Neural progenitor cell (in vitro differentiated cells): Measurements from ENCODE around the gene PSMA7. TPM values are rescaled to one million over a fixed set of nuclear protein-coding genes. Genes with fewer than 3 reads are reported as not detected.

Source experiments
- DNase-seq: peaks from one replicate; pipeline ENCODE4 v3.0.0-alpha.2; 2016; ENCODE audit warnings: low spot score
- H2AFZ ChIP-seq: fragments of 200-600 bp; sonication (generic); replicated peaks from 2 replicates; pipeline ENCODE4 v1.6.1; 2016; ENCODE audit warnings: antibody characterized with exemption
- H3F3A ChIP-seq: fragments of 200-600 bp; sonication (generic); 2 replicates; pipeline ENCODE4 v1.6.1; 2016; ENCODE audit warnings: antibody characterized with exemption, low read depth
- H3K27ac ChIP-seq: fragments of 200-600 bp; sonication (generic); 2 replicates; pipeline ENCODE4 v1.5.1; 2016; ENCODE audit warnings: mild to moderate bottlenecking
- H3K27me3 ChIP-seq: fragments of 200-600 bp; sonication (generic); 2 replicates; pipeline ENCODE4 v1.6.1; 2016; ENCODE audit warnings: mild to moderate bottlenecking, moderate library complexity
- H3K36me3 ChIP-seq: fragments of 200-600 bp; sonication (generic); 2 replicates; pipeline ENCODE4 v1.5.1; 2016
- H3K4me1 ChIP-seq: fragments of 200-600 bp; sonication (generic); 2 replicates; pipeline ENCODE4 v1.6.1; 2016; ENCODE audit warnings: mixed run types
- H3K4me2 ChIP-seq: fragments of 200-600 bp; sonication (generic); 2 replicates; pipeline ENCODE4 v1.6.1; 2016
- H3K4me3 ChIP-seq: fragments of 200-600 bp; sonication (generic); 2 replicates; pipeline ENCODE4 v1.5.1; 2016
- H3K79me2 ChIP-seq: fragments of 200-600 bp; sonication (generic); 2 replicates; pipeline ENCODE4 v1.6.1; 2016; ENCODE audit warnings: low read depth
- H3K9ac ChIP-seq: fragments of 200-600 bp; sonication (generic); 2 replicates; pipeline ENCODE4 v1.6.1; 2016
- H3K9me3 ChIP-seq: fragments of 200-600 bp; sonication (generic); 2 replicates; pipeline ENCODE4 v1.5.1; 2016; ENCODE audit warnings: low read depth
- H4K20me1 ChIP-seq: fragments of 200-600 bp; sonication (generic); 2 replicates; pipeline ENCODE4 v1.6.1; 2016; ENCODE audit warnings: low read depth
- H3K27ac Mint-ChIP-seq: 3 replicates; pipeline ENCODE4 v1.8.0; 2021; ENCODE audit warnings: mixed read lengths
- H3K27me3 Mint-ChIP-seq: 2 replicates; pipeline ENCODE4 v1.8.0; 2022; ENCODE audit warnings: low read depth, mild to moderate bottlenecking, inconsistent platforms, moderate library complexity, mixed read lengths; ENCODE audit not compliant: insufficient read depth
- H3K36me3 Mint-ChIP-seq: 3 replicates; pipeline ENCODE4 v1.8.0; 2021; ENCODE audit warnings: mixed read lengths
- H3K4me1 Mint-ChIP-seq: 3 replicates; pipeline ENCODE4 v1.8.0; 2021; ENCODE audit warnings: mixed read lengths
- H3K4me3 Mint-ChIP-seq: 3 replicates; pipeline ENCODE4 v1.8.0; 2021; ENCODE audit warnings: mild to moderate bottlenecking, moderate library complexity, mixed read lengths
- H3K9me3 Mint-ChIP-seq: 3 replicates; pipeline ENCODE4 v1.8.0; 2020; ENCODE audit warnings: mixed read lengths
- EZH2 ChIP-seq: fragments of 200-600 bp; sonication (generic); IDR thresholded peaks from 2 replicates; pipeline ENCODE4 v1.6.1; 2017; ENCODE audit warnings: antibody characterized with exemption, mild to moderate bottlenecking, moderate library complexity
- EZH2phosphoT487 ChIP-seq: fragments of 200-600 bp; sonication (generic); IDR thresholded peaks from 2 replicates; pipeline ENCODE4 v1.6.1; 2017; ENCODE audit warnings: antibody characterized with exemption
- total RNA-seq: library from RNA; depleted of rRNA; stranded (reverse); fragments of >200 nt; gene quantifications from 2 replicates; pipeline ENCODE4 v1.2.3, GENCODE V29; 2015; ENCODE audit warnings: low replicate concordance
- TF ChIP-seq, protein P1 (sequence below): fragments of 200-600 bp; sonication (generic); IDR thresholded peaks from 2 replicates; pipeline ENCODE4 v1.5.1; 2017; ENCODE audit warnings: antibody characterized with exemption, mild to moderate bottlenecking

Gene PSMA7
- total RNA-seq, 1 donor from 2014 or later, result 237 TPM

DNA sequence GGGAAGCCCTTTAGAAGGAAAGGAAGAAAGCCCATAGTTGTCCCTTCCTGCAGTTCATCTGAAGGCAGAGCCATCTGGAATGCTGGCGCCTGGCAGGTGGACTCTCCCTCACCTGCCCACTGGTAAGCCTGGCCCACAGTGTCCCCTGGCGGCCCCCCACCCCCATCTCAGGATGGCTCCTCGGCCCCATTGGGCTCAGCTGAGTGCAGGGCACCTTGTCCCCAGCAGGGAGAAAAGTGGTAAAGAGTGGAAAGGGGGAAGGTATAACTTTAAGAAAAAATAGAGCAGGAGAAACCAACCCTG is 13.0 kb upstream of the PSMA7 start:
- Mint-ChIP-seq H3K27me3 (peaks cover 8% of the 10 kb centered on the region), H3K4me3 (no peak overlapping the region), H3K4me1 (peaks cover 11% of the 10 kb centered on the region), H3K36me3 (peaks cover 33% of the 10 kb centered on the region), H3K9me3 (peaks cover 6% of the 10 kb centered on the region), H3K27ac (peak overlapping the region; percentile 37)
- Histone ChIP-seq H4K20me1 (peaks cover 66% of the 10 kb centered on the region), H3K4me1 (peaks cover 7% of the 10 kb centered on the region), H2AFZ (no peak overlapping the region), H3K36me3 (no peaks in the 10 kb centered on the region), H3K4me3 (no peak overlapping the region), H3K9ac (no peak overlapping the region), H3K79me2 (peaks cover 78% of the 10 kb centered on the region), H3K27me3 (no peaks in the 10 kb centered on the region), H3F3A (no peaks in the 10 kb centered on the region), H3K4me2 (no peak overlapping the region), H3K27ac (peak overlapping the region; percentile 37), H3K9me3 (no peaks in the 10 kb centered on the region)
- TF ChIP-seq, protein P1, sequence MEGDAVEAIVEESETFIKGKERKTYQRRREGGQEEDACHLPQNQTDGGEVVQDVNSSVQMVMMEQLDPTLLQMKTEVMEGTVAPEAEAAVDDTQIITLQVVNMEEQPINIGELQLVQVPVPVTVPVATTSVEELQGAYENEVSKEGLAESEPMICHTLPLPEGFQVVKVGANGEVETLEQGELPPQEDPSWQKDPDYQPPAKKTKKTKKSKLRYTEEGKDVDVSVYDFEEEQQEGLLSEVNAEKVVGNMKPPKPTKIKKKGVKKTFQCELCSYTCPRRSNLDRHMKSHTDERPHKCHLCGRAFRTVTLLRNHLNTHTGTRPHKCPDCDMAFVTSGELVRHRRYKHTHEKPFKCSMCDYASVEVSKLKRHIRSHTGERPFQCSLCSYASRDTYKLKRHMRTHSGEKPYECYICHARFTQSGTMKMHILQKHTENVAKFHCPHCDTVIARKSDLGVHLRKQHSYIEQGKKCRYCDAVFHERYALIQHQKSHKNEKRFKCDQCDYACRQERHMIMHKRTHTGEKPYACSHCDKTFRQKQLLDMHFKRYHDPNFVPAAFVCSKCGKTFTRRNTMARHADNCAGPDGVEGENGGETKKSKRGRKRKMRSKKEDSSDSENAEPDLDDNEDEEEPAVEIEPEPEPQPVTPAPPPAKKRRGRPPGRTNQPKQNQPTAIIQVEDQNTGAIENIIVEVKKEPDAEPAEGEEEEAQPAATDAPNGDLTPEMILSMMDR, result no peak
- TF ChIP-seq EZH2, result no peak
- no peak for TF ChIP-seq EZH2phosphoT487
- DNase-seq, result no peak

DNA sequence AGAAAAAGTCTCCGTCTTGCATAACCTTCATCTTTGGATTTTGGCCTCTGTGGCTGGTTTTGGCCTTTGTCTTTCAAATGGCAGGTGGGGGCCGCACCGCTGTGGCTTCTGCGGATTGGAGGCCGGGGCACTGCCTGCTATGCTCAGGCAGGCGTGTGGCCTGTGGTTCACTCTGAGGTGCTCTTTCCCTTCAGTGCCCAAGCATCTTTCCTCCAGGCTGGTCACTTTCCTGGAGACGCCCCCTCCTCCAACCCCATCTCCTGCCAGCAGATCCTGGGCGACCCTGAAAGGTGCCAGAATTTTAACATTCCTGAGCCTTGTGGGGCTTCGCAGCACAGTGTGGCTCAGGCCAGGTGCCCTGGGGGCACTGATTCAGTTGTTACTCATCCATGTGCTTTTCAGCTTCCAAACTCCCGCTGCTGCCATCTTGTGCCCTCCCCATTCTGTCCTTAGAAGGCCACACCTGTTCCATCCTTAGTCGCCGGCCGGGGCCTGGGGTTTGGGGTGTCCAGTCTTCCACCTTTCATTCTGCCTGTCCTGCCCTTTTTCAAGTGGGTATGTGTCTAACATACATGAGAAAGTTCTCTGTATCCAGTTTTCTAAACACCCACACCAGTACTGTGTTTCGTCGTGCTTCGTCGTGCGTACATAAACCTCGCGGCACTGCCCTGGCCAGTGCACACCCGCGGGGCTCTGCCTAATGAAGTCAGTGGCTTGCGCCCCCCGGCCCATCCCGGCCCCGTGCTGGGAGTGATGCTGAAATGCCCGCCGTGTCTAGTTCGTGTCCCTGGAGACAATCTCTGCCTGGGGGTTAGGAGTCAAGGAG is 12.4 kb upstream of the PSMA7 start:
- no peak overlapping the region for H3K4me3 Mint-ChIP-seq

DNA sequence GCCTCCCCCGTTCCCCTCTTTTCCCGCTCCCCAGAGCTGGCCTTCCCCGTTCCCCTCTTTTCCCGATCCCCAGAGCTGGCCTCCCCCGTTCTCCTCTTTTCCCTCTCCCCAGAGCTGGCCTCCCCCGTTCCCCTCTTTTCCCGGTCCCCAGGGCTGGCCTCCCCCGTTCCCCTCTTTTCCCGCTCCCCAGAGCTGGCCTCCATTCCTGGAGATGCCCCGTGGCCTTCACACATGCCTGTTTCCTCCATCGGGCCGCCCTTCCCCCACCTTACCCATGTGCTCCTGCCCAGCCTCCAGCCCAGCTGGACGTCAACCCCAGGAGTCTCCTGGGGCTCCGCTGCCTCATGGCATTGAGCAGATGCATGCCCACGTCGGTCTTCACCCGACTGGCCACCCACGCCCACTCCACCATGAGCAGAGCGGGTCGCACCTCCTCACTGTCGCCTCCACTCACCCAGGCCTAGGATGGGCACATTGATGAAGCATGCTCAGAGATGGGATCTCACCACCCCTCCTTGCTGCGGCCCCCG is 8.7 kb upstream of the PSMA7 start:
- Histone ChIP-seq H3K27ac (no peak overlapping the region), H2AFZ (no peak overlapping the region), H3K4me1 (peaks cover 7% of the 10 kb centered on the region), H3F3A (no peaks in the 10 kb centered on the region), H3K27me3 (no peaks in the 10 kb centered on the region), H3K79me2 (peaks cover 100% of the 10 kb centered on the region), H3K4me2 (no peak overlapping the region), H3K9me3 (no peaks in the 10 kb centered on the region), H3K9ac (no peak overlapping the region), H4K20me1 (peaks cover 85% of the 10 kb centered on the region), H3K4me3 (no peak overlapping the region), H3K36me3 (no peaks in the 10 kb centered on the region)
- Mint-ChIP-seq H3K27ac (no peak overlapping the region), H3K4me1 (peaks cover 16% of the 10 kb centered on the region), H3K27me3 (peaks cover 12% of the 10 kb centered on the region), H3K36me3 (peaks cover 38% of the 10 kb centered on the region), H3K9me3 (peaks cover 6% of the 10 kb centered on the region), H3K4me3 (no peak overlapping the region)
- TF ChIP-seq EZH2 (no peak), EZH2phosphoT487 (no peak)
- TF ChIP-seq, protein P1, result no peak
- DNase-seq, result no peak

More for the DNA sequence above, 12.4 kb upstream of the PSMA7 start:
- peaks cover 11% of the 10 kb centered on the region for H3K4me1 Mint-ChIP-seq
- H2AFZ ChIP-seq, result no peak overlapping the region
- no peaks in the 10 kb centered on the region for H3K36me3 ChIP-seq
- no peak overlapping the region for H3K9ac ChIP-seq
- H3K4me1 ChIP-seq, result peaks cover 7% of the 10 kb centered on the region
- no peaks in the 10 kb centered on the region for H3F3A ChIP-seq
- H3K79me2 ChIP-seq, result peaks cover 84% of the 10 kb centered on the region
- H3K36me3 Mint-ChIP-seq, result peaks cover 33% of the 10 kb centered on the region
- TF ChIP-seq, protein P1, result no peak
- no peak for TF ChIP-seq EZH2
- TF ChIP-seq EZH2phosphoT487, result no peak
- no peaks in the 10 kb centered on the region for H3K9me3 ChIP-seq
- no peak overlapping the region for H3K27ac Mint-ChIP-seq
- no peak overlapping the region for H3K4me3 ChIP-seq
- H3K9me3 Mint-ChIP-seq, result peaks cover 6% of the 10 kb centered on the region
- H3K27me3 Mint-ChIP-seq, result peaks cover 8% of the 10 kb centered on the region
- no peaks in the 10 kb centered on the region for H3K27me3 ChIP-seq
- H3K27ac ChIP-seq, result no peak overlapping the region
- peaks cover 72% of the 10 kb centered on the region for H4K20me1 ChIP-seq
- DNase-seq, result no peak
- no peak overlapping the region for H3K4me2 ChIP-seq
